ENCODE data around the gene CPNE9. TPM values are rescaled to one million over a fixed set of nuclear protein-coding genes. Genes with fewer than 3 reads are reported as not detected.
A peak's percentile ranks its signal among the peaks of the same experiment; 100 is the strongest.

The CPNE9 gene
- total and polyA plus RNA-seq, 2 of the 13 experiments (the other 11 are each of a cell fraction or from before 2014, with no cell fraction given), result 0.20 TPM; not detected in 1

GRCh38 chr3:9715764-9716437 lies 12.3 kb downstream of the CPNE9 start (continued):
- TF ChIP-seq ATF6 (CRISPR knock-in tag; conservative IDR thresholded peaks at IDR 0.05) (no peak), AFF4 (CRISPR knock-in tag; IDR thresholded peaks at IDR 0.05) (no peak), FOSL2 (CRISPR knock-in tag; IDR thresholded peaks at IDR 0.05) (peak; percentile 97), ZNF558 (CRISPR knock-in tag; IDR thresholded peaks at IDR 0.05; ENCODE audit: borderline replicate concordance) (no peak), BRF2 (CRISPR knock-in tag; IDR thresholded peaks at IDR 0.05) (no peak), DMTF1 (CRISPR knock-in tag; IDR thresholded peaks at IDR 0.05) (no peak), ZNF446 (CRISPR knock-in tag; IDR thresholded peaks at IDR 0.05) (no peak), FOXK1 (CRISPR knock-in tag; IDR thresholded peaks at IDR 0.05; ENCODE audit: borderline replicate concordance, low read depth) (peak; percentile 54; the same call in 1 of the 2 replicates), STAT5B (CRISPR knock-in tag; IDR thresholded peaks at IDR 0.05) (no peak), ATF7 (IDR thresholded peaks at IDR 0.05) (no peak), ATF7 (CRISPR knock-in tag; IDR thresholded peaks at IDR 0.05) (no peak), ZNF230 (CRISPR knock-in tag; IDR thresholded peaks at IDR 0.05) (no peak), MBNL3 (CRISPR knock-in tag; conservative IDR thresholded peaks at IDR 0.05) (no peak), ZBTB33 (CRISPR knock-in tag; IDR thresholded peaks at IDR 0.05) (0 out of 2 replicates have a peak, but pooled peaks have one; percentile 9), FOSL1 (CRISPR knock-in tag; IDR thresholded peaks at IDR 0.05; ENCODE audit: borderline replicate concordance) (peak; percentile 51; the same call in 1 of the 2 replicates), TSC22D2 (CRISPR knock-in tag; IDR thresholded peaks at IDR 0.05; ENCODE audit: borderline replicate concordance) (no peak), STAG1 (CRISPR knock-in tag; IDR thresholded peaks at IDR 0.05) (peak; percentile 89), TEAD3 (CRISPR knock-in tag; optimal IDR thresholded peaks at IDR 0.05; ENCODE audit: borderline replicate concordance) (peak; percentile 28), JUN (CRISPR knock-in tag; IDR thresholded peaks at IDR 0.05) (peak; percentile 61; the same call in 1 of the 2 replicates)

Data from HepG2 (cell line).